SJCRH30 (cell line): ENCODE measurements around the gene SLC39A1. TPM values are rescaled to one million over a fixed set of nuclear protein-coding genes. Genes with fewer than 3 reads are reported as not detected.
"Not testable (repeated sequence)": the region's sequence is repeated elsewhere in the genome, so short reads cannot be mapped to it uniquely, and the experiment has no call there.

Source experiments
- DNase-seq, 2 experiments: peaks; one replicate each; pipeline ENCODE4 v3.0.0-alpha.2; 2015 to 2020
- H3K27ac ChIP-seq: fragments of 250-450 bp; sonication (Bioruptor Pico); 2 replicates; pipeline ENCODE4 v1.5.1; 2020; ENCODE audit warnings: mild to moderate bottlenecking, moderate library complexity
- H3K27me3 ChIP-seq: fragments of 250-450 bp; sonication (Bioruptor Pico); 2 replicates; pipeline ENCODE4 v1.5.1; 2020; ENCODE audit warnings: mild to moderate bottlenecking, moderate library complexity
- H3K36me3 ChIP-seq: fragments of 250-450 bp; sonication (Bioruptor Pico); 2 replicates; pipeline ENCODE4 v1.5.1; 2020; ENCODE audit warnings: mild to moderate bottlenecking, moderate library complexity
- H3K4me1 ChIP-seq: fragments of 250-450 bp; sonication (Bioruptor Pico); 2 replicates; pipeline ENCODE4 v1.5.1; 2020; ENCODE audit warnings: mild to moderate bottlenecking, moderate library complexity
- H3K4me3 ChIP-seq: fragments of 250-450 bp; sonication (Bioruptor Pico); 2 replicates; pipeline ENCODE4 v1.5.1; 2020; ENCODE audit warnings: mild to moderate bottlenecking, moderate library complexity
- H3K9me3 ChIP-seq: fragments of 250-450 bp; sonication (Bioruptor Pico); replicated peaks from 2 replicates; pipeline ENCODE4 v1.5.1; 2020; ENCODE audit warnings: mild to moderate bottlenecking, moderate library complexity
- total RNA-seq: library from RNA; depleted of rRNA; stranded (reverse); fragments of >200 nt; shearing (Covaris generic); gene quantifications from 2 replicates; pipeline ENCODE4 v1.2.3, GENCODE V29; 2014

Gene SLC39A1
- total RNA-seq, 1 experiment from 2014 or later = 74.4 TPM

GRCh38 chr1:153985341-153985912 is 22.1 kb upstream of the SLC39A1 start:
- peak overlapping the region; percentile 43; the same call in 1 of the 2 replicates for H3K27ac ChIP-seq
- DNase-seq = no peak

GRCh38 chr1:153984123-153984894 is 21.0 kb upstream of the SLC39A1 start:
- Histone ChIP-seq H3K27ac (no peak overlapping the region), H3K4me1 (no peaks in the 10 kb centered on the region; the same call in none of the 2 replicates), H3K27me3 (no peaks in the 10 kb centered on the region), H3K36me3 (peaks cover 5% of the 10 kb centered on the region), H3K9me3 (no peaks in the 10 kb centered on the region), H3K4me3 (no peak overlapping the region)
- DNase-seq = no peak

More at GRCh38 chr1:153985341-153985912, 22.1 kb upstream of the SLC39A1 start:
- H3K36me3 ChIP-seq = peaks cover 5% of the 10 kb centered on the region
- H3K4me3 ChIP-seq = peak overlapping the region; percentile 86
- no peaks in the 10 kb centered on the region; the same call in none of the 2 replicates for H3K4me1 ChIP-seq
- no peaks in the 10 kb centered on the region for H3K27me3 ChIP-seq
- H3K9me3 ChIP-seq = no peaks in the 10 kb centered on the region

- not testable (repeated sequence) for H3K27ac ChIP-seq, DNase-seq, H3K9me3 ChIP-seq, H3K4me3 ChIP-seq, H3K36me3 ChIP-seq, H3K4me1 ChIP-seq, H3K27me3 ChIP-seq
These were observed 18.4 kb upstream of the SLC39A1 start for GRCh38 chr1:153981735-153982134.

GRCh38 chr1:153979091-153979490 is 15.8 kb upstream of the SLC39A1 start:
- H3K27ac ChIP-seq, H3K9me3 ChIP-seq, DNase-seq, H3K27me3 ChIP-seq, H3K4me3 ChIP-seq, H3K4me1 ChIP-seq: not testable (repeated sequence)
- H3K36me3 ChIP-seq = peaks cover 17% of the 10 kb centered on the region

GRCh38 chr1:153978274-153978909 is 15.1 kb upstream of the SLC39A1 start:
- Histone ChIP-seq H3K4me1 (0 out of 2 replicates have a peak, but pooled peaks cover 5% of the 10 kb centered on the region), H3K27ac (peak overlapping the region; percentile 80; the same call in 1 of the 2 replicates), H3K36me3 (peaks cover 20% of the 10 kb centered on the region), H3K9me3 (no peaks in the 10 kb centered on the region), H3K4me3 (peak overlapping the region; percentile 97), H3K27me3 (no peaks in the 10 kb centered on the region)
- DNase-seq = no peak

GRCh38 chr1:153977250-153978240 is 14.2 kb upstream of the SLC39A1 start, which contains the start of gene JTB:
JTB (minus strand) TSS chr1:153977674; CDS start chr1:153977252, 422 bp downstream.
- Histone ChIP-seq H3K36me3 (peaks cover 18% of the 10 kb centered on the region), H3K9me3 (no peaks in the 10 kb centered on the region), H3K27me3 (no peaks in the 10 kb centered on the region), H3K4me3 (peak within 1 kb of the TSS; percentile 97), H3K27ac (peak within 1 kb of the TSS; percentile 80), H3K4me1 (0 out of 2 replicates have a peak, but pooled peaks cover 5% of the 10 kb centered on the region)
- DNase-seq = peak; percentile 81 to 85

- 0 out of 2 replicates have a peak, but pooled peaks cover 5% of the 10 kb centered on the region for H3K4me1 ChIP-seq
- H3K27me3 ChIP-seq = no peaks in the 10 kb centered on the region
- H3K27ac ChIP-seq = peak overlapping the region; percentile 80
- no peak for DNase-seq
- H3K9me3 ChIP-seq = no peaks in the 10 kb centered on the region
- H3K36me3 ChIP-seq = peaks cover 18% of the 10 kb centered on the region
- peak overlapping the region; percentile 97 for H3K4me3 ChIP-seq
These were observed 13.5 kb upstream of the SLC39A1 start for GRCh38 chr1:153976819-153977249.

GRCh38 chr1:153973525-153973924 is 10.2 kb upstream of the SLC39A1 start:
- Histone ChIP-seq H3K36me3 (peaks cover 18% of the 10 kb centered on the region), H3K27ac (no peak overlapping the region), H3K4me1 (0 out of 2 replicates have a peak, but pooled peaks cover 4% of the 10 kb centered on the region), H3K9me3 (no peaks in the 10 kb centered on the region), H3K27me3 (no peaks in the 10 kb centered on the region), H3K4me3 (no peak overlapping the region)
- no peak for DNase-seq

- Histone ChIP-seq H3K4me3 (no peak overlapping the region), H3K4me1 (no peaks in the 10 kb centered on the region), H3K9me3 (no peaks in the 10 kb centered on the region), H3K27me3 (no peaks in the 10 kb centered on the region), H3K36me3 (peaks cover 18% of the 10 kb centered on the region), H3K27ac (no peak overlapping the region)
- no peak for DNase-seq
These were observed 9.7 kb upstream of the SLC39A1 start for GRCh38 chr1:153973071-153973470.

- Histone ChIP-seq H3K4me3 (no peak overlapping the region), H3K27me3 (no peaks in the 10 kb centered on the region), H3K9me3 (no peaks in the 10 kb centered on the region), H3K27ac (no peak overlapping the region), H3K4me1 (no peaks in the 10 kb centered on the region), H3K36me3 (peaks cover 14% of the 10 kb centered on the region)
- no peak for DNase-seq
These were observed 7.0 kb upstream of the SLC39A1 start for GRCh38 chr1:153970346-153970745.

GRCh38 chr1:153968972-153969371 is 5.6 kb upstream of the SLC39A1 start:
- H3K27ac ChIP-seq = no peak overlapping the region

GRCh38 chr1:153968408-153968807 is 5.1 kb upstream of the SLC39A1 start:
- DNase-seq = no peak
- Histone ChIP-seq H3K4me1 (no peaks in the 10 kb centered on the region), H3K27ac (no peak overlapping the region), H3K4me3 (peak overlapping the region; percentile 64), H3K9me3 (no peaks in the 10 kb centered on the region), H3K27me3 (no peaks in the 10 kb centered on the region), H3K36me3 (no peaks in the 10 kb centered on the region)

More at GRCh38 chr1:153968972-153969371, 5.6 kb upstream of the SLC39A1 start:
- Histone ChIP-seq H3K9me3 (no peaks in the 10 kb centered on the region), H3K4me1 (no peaks in the 10 kb centered on the region), H3K27me3 (no peaks in the 10 kb centered on the region), H3K36me3 (0 out of 2 replicates have a peak, but pooled peaks cover 5% of the 10 kb centered on the region), H3K4me3 (no peak overlapping the region)
- DNase-seq = no peak

- H3K4me1 ChIP-seq = no peaks in the 10 kb centered on the region
- no peaks in the 10 kb centered on the region for H3K27me3 ChIP-seq
- H3K9me3 ChIP-seq = no peaks in the 10 kb centered on the region
- peak overlapping the region; percentile 64 for H3K4me3 ChIP-seq
- DNase-seq = no peak
- H3K36me3 ChIP-seq = no peaks in the 10 kb centered on the region
- H3K27ac ChIP-seq = peak overlapping the region; percentile 79
These were observed 4.6 kb upstream of the SLC39A1 start for GRCh38 chr1:153968000-153968363.
